Neural cell (in vitro differentiated cells): ENCODE measurements around the gene QRICH2. TPM values are rescaled to one million over a fixed set of nuclear protein-coding genes. Genes with fewer than 3 reads are reported as not detected.

Source experiments
- H2AFZ ChIP-seq: fragments of 200-600, 300-800 bp; sonication (generic), shearing (Covaris generic); 2 replicates; pipeline ENCODE4 v1.6.0; 2014; ENCODE audit warnings: low read depth, mild to moderate bottlenecking, antibody characterized with exemption, low read length, moderate library complexity
- H3F3A ChIP-seq: fragments of 200-600 bp; shearing (Covaris generic); 2 replicates; pipeline ENCODE4 v1.6.1; 2016; ENCODE audit warnings: mild to moderate bottlenecking, moderate library complexity, mixed read lengths, antibody characterized with exemption, low read length; ENCODE audit not compliant: insufficient read depth, poor library complexity, severe bottlenecking
- H3K27ac ChIP-seq: fragments of 200-600, 300-800 bp; sonication (generic), shearing (Covaris generic); 2 replicates; pipeline ENCODE4 v1.5.1; 2014; ENCODE audit warnings: mild to moderate bottlenecking, low read length, moderate library complexity
- H3K27me3 ChIP-seq: fragments of 300-800, 200-600 bp; sonication (generic), shearing (Covaris generic); 2 replicates; pipeline ENCODE4 v1.6.0; 2014; ENCODE audit warnings: mild to moderate bottlenecking, low read depth, low read length, moderate library complexity; ENCODE audit not compliant: insufficient read depth
- H3K36me3 ChIP-seq: fragments of 300-800, 200-600 bp; sonication (generic), shearing (Covaris generic); 2 replicates; pipeline ENCODE4 v1.5.1; 2014; ENCODE audit warnings: mild to moderate bottlenecking, antibody characterized with exemption, low read length, moderate library complexity; ENCODE audit not compliant: insufficient read depth
- H3K4me2 ChIP-seq: fragments of 300-800, 200-600 bp; sonication (generic), shearing (Covaris generic); 2 replicates; pipeline ENCODE4 v1.6.0; 2014; ENCODE audit warnings: mild to moderate bottlenecking, low read length
- H3K4me3 ChIP-seq: fragments of 300-800, 200-600 bp; sonication (generic), shearing (Covaris generic); 2 replicates; pipeline ENCODE4 v1.5.1; 2014; ENCODE audit warnings: mild to moderate bottlenecking, low read length, moderate library complexity
- H3K79me2 ChIP-seq: fragments of 200-600 bp; shearing (Covaris generic); replicated peaks from 2 replicates; pipeline ENCODE4 v1.6.0; 2014; ENCODE audit warnings: mild to moderate bottlenecking, low read length, moderate library complexity; ENCODE audit not compliant: insufficient read depth
- H3K9ac ChIP-seq: fragments of 300-800, 200-600 bp; sonication (generic), shearing (Covaris generic); 2 replicates; pipeline ENCODE4 v1.6.1; 2016; ENCODE audit warnings: mild to moderate bottlenecking, low read length, mixed read lengths
- H3K9me2 ChIP-seq: fragments of 200-600 bp; shearing (Covaris generic); 2 replicates; pipeline ENCODE4 v1.6.1; 2016; ENCODE audit warnings: mild to moderate bottlenecking, low read length, mixed read lengths; ENCODE audit not compliant: insufficient read depth
- H3K9me3 ChIP-seq: fragments of 200-600, 300-800 bp; sonication (generic), shearing (Covaris generic); 2 replicates; pipeline ENCODE4 v1.6.1; 2016; ENCODE audit warnings: mild to moderate bottlenecking, mixed run types, low read length, moderate library complexity, mixed read lengths
- H4K20me1 ChIP-seq: fragments of 200-600 bp; shearing (Covaris generic); 2 replicates; pipeline ENCODE4 v1.6.1; 2016; ENCODE audit warnings: mild to moderate bottlenecking, mixed run types; ENCODE audit not compliant: insufficient read depth
- CTCF ChIP-seq: fragments of 450-650 bp; IDR thresholded peaks from 2 replicates; pipeline ENCODE4 v1.5.1; 2014; ENCODE audit warnings: antibody characterized with exemption, mild to moderate bottlenecking, moderate library complexity; ENCODE audit not compliant: poor library complexity, severe bottlenecking
- EP300 ChIP-seq: fragments of 450-650 bp; conservative IDR thresholded peaks from 2 replicates; pipeline ENCODE4 v1.6.1; 2014; ENCODE audit warnings: antibody characterized with exemption, mild to moderate bottlenecking, moderate library complexity; ENCODE audit not compliant: poor library complexity, severe bottlenecking
- EZH2 ChIP-seq: fragments of 200-600, 300-800 bp; shearing (Covaris generic), sonication (generic); IDR thresholded peaks from 2 replicates; pipeline ENCODE4 v1.6.1; 2014; ENCODE audit warnings: antibody characterized with exemption, low read length, borderline replicate concordance, mild to moderate bottlenecking; ENCODE audit not compliant: insufficient read depth, poor library complexity, severe bottlenecking
- MXI1 ChIP-seq: fragments of 450-650 bp; conservative IDR thresholded peaks from 2 replicates; pipeline ENCODE4 v1.6.1; 2014; ENCODE audit warnings: antibody characterized with exemption, mild to moderate bottlenecking; ENCODE audit not compliant: poor library complexity, severe bottlenecking
- POLR2AphosphoS5 ChIP-seq: IDR thresholded peaks from 2 replicates; pipeline ENCODE4 v1.6.1; 2012
- RAD21 ChIP-seq: fragments of 450-650 bp; conservative IDR thresholded peaks from 2 replicates; pipeline ENCODE4 v1.6.1; 2014; ENCODE audit warnings: antibody characterized with exemption, mild to moderate bottlenecking, moderate library complexity
- REST ChIP-seq: IDR thresholded peaks from 2 replicates; pipeline ENCODE4 v1.6.1; 2012; ENCODE audit warnings: borderline replicate concordance
- SMC3 ChIP-seq: fragments of 450-650 bp; conservative IDR thresholded peaks from 2 replicates; pipeline ENCODE4 v1.6.1; 2014; ENCODE audit warnings: antibody characterized with exemption, mild to moderate bottlenecking, moderate library complexity; ENCODE audit not compliant: poor library complexity
- TAF1 ChIP-seq: IDR thresholded peaks from 2 replicates; pipeline ENCODE4 v1.6.1; 2012; ENCODE audit warnings: low read depth
- polyA plus RNA-seq: library from polyadenylated mRNA; depleted of rRNA; stranded (reverse); fragments of >200 nt; gene quantifications from 2 replicates; pipeline ENCODE4 v1.2.3, GENCODE V29; 2014

Gene QRICH2
- polyA plus RNA-seq, 1 donor from 2014 or later = 17.3 TPM

GRCh38 chr17:76272541-76273444, 35.3 kb downstream of the QRICH2 start:
- Histone ChIP-seq H2AFZ (no peak overlapping the region), H3K27me3 (no peaks in the 10 kb centered on the region), H3K36me3 (no peaks in the 10 kb centered on the region), H3K9me3 (no peaks in the 10 kb centered on the region), H3K79me2 (peaks cover 5% of the 10 kb centered on the region), H3K27ac (no peak overlapping the region), H3K9ac (no peak overlapping the region), H3K9me2 (no peaks in the 10 kb centered on the region), H3K4me3 (no peak overlapping the region), H4K20me1 (no peaks in the 10 kb centered on the region), H3F3A (no peaks in the 10 kb centered on the region), H3K4me2 (no peak overlapping the region)
- no peak for TF ChIP-seq EZH2
- no peak for TF ChIP-seq EP300
- TF ChIP-seq MXI1 = no peak
- TF ChIP-seq POLR2AphosphoS5 = no peak
- TF ChIP-seq RAD21 = no peak
- no peak for TF ChIP-seq TAF1
- TF ChIP-seq REST = no peak
- no peak for TF ChIP-seq CTCF
- TF ChIP-seq SMC3 = no peak

GRCh38 chr17:76271669-76272540, 36.2 kb downstream of the QRICH2 start:
- Histone ChIP-seq H3K36me3 (no peaks in the 10 kb centered on the region), H4K20me1 (no peaks in the 10 kb centered on the region), H3K27me3 (no peaks in the 10 kb centered on the region), H3K4me2 (no peak overlapping the region), H3K79me2 (peaks cover 14% of the 10 kb centered on the region), H3K9me2 (no peaks in the 10 kb centered on the region), H2AFZ (no peak overlapping the region), H3K27ac (no peak overlapping the region), H3K9me3 (no peaks in the 10 kb centered on the region), H3K4me3 (no peak overlapping the region), H3K9ac (no peak overlapping the region), H3F3A (no peaks in the 10 kb centered on the region)
- TF ChIP-seq TAF1 = no peak
- TF ChIP-seq POLR2AphosphoS5 = peak; percentile 30
